Measurements from ENCODE around the gene TNFAIP3.
A peak's percentile ranks its signal among the peaks of the same experiment; 100 is the strongest.
"Not testable (repeated sequence)": the region's sequence is repeated elsewhere in the genome, so short reads cannot be mapped to it uniquely, and the experiment has no call there.

TNFAIP3 gene

GRCh38 chr6:137866914-137867684 is at the start of gene TNFAIP3:
Gene TNFAIP3 (plus strand): TSS chr6:137867259. CDS start chr6:137871228, 3,969 bp downstream.
- DNase-seq: peak; percentile 92

DNA sequence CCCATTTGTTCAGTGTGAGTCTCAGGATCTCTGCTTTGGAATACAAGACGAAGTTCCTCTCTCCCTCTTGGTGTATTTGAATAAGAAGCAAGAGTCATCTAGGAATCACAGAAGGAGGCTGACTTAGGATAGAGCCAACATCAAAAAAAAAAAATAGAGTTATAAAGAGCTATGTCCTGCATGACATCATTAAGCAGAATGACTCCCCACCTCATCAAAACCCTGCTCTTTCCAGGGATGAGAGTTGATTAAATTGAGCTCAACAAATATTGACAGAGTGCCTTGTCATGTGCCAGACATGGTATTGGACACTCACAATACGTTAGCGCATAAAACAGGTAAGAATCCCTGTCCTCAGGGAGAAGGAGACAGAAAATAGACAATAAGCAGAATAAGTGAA is 48.6 kb upstream of the TNFAIP3 start:
- DNase-seq: no peak

- DNase-seq: no peak
Observed at GRCh38 chr6:137819740-137820139, 47.3 kb upstream of the TNFAIP3 start.

DNA sequence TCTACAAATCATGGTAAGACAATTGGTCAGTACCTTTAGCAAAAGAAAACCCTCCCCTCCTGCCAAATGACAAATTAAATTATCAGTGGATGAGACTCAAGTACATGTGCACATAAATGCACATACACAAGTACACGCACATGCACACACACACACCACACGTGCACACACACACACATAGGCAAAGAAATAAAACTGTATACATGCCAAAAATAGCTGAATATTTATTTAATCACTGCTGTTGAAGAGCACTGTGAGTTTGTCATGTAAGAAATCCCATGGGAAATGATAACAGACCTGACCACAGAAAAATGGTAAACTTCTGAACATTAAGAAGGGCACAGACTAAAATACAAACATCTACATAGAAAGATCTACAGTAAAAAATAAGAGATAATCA is 46.6 kb upstream of the TNFAIP3 start:
- DNase-seq: no peak

DNA sequence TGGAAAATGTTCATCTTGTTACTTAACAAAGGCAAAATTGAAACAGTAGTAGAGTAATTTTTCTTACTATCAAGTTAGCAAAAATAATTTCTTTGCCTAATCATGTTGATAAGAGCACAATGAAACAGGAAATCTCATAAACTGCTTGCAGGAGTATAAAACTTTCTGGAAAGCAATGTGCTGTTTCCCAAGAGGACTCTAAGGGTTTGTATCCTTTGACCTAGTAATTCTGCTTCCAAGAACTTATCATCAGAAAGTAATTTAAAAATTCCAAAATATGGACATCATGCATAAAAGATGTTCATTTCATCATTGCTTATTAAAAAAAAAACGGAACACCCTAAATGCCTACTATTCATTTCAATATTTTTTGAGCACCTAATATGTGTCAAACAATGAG is 46.1 kb upstream of the TNFAIP3 start:
- DNase-seq: no peak

GRCh38 chr6:137821491-137821890 is 45.6 kb upstream of the TNFAIP3 start:
- DNase-seq: no peak

GRCh38 chr6:137823826-137824555 is 43.1 kb upstream of the TNFAIP3 start:
- peak; percentile 49 for DNase-seq

GRCh38 chr6:137824556-137824879 is 42.5 kb upstream of the TNFAIP3 start:
- DNase-seq: no peak

GRCh38 chr6:137824896-137825295 is 42.2 kb upstream of the TNFAIP3 start:
- no peak for DNase-seq

DNA sequence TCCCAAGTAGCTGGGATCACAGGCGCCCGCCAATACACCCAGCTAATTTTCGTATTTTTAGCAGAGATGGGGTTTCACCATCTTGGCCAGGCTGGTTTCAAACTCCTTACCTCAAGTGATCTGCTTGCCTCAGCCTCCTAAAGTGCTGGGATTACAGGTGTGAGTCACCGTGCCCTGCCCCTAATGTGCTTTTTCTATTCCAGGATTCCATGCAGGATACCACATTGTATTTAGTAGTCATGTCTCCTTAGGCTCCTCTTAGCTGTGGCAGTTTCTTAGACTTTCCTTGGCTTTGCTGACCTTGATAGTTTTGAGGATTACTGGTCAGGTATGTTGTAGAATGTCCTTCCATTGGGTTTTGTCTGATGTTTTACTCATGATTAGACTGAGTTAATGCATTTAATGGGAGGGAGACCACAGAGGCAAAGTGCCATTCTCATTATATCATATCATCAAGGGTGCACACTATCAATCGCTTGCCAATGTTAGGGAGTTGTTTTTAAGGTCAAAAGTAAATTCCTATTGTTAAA is 39.6 kb upstream of the TNFAIP3 start:
- DNase-seq: no peak

DNA sequence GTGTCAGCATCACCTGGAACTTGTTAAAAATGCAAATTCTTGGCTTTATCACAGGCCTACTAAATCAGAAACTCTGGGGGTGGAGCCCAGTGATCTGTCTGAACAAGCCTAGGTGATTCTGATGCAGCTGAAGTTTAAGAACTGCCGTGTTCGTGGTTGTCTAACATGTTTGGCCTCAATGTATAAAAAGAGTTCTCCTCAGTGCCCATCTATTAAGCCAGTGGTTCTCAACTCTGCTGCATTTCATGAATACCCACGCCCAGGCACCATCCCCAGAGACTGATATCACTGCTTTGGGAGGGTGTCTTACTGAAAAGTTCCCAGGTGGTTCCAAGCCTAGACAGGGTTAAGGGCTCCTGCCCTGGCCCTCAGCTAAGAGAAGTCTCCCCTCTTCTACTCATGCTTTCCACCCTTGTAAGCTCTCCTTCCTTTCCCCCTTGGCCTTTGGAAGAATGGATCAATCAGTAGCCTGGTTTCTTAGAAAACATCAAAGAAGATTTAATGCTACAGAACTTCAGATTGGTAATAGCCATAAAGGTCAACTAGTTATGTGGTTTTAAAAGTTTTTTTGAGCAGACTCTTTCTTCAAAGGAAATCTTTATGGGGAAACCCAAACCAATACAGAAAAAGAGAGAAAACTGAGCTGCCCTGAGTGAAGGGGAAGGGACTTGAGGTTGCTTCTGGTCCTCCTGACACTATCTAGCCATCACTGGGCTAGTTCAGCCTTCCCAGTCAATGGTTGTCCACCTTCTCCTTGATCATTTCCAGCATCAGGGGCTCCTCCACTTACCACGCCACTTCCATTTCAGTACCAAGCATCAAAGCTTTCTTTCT is 38.9 kb upstream of the TNFAIP3 start:
- DNase-seq: no peak

GRCh38 chr6:137829641-137830083 is 37.4 kb upstream of the TNFAIP3 start:
- DNase-seq: no peak

GRCh38 chr6:137830511-137830911 is 36.5 kb upstream of the TNFAIP3 start:
- DNase-seq: no peak

DNA sequence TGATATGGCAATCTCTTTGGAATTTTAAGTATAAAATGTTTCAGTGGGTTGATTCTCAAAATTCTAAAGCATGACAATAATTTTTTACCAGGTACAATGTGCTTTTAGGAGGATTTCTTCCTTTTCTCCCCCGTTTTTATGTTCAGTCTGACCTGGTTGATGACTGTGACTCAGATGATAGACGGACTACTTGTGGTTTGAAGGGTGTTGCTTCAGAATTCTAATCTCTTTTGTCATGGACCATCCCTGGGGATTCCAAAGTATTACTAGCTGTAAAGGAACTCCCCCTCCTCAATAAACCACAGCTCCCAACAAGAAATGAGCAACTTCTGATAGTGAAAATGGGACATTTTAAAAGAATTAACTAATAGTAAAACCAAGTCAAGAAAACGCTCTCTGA is 34.9 kb upstream of the TNFAIP3 start:
- no peak for DNase-seq

GRCh38 chr6:137834508-137834907 is 32.6 kb upstream of the TNFAIP3 start:
- no peak for DNase-seq

DNA sequence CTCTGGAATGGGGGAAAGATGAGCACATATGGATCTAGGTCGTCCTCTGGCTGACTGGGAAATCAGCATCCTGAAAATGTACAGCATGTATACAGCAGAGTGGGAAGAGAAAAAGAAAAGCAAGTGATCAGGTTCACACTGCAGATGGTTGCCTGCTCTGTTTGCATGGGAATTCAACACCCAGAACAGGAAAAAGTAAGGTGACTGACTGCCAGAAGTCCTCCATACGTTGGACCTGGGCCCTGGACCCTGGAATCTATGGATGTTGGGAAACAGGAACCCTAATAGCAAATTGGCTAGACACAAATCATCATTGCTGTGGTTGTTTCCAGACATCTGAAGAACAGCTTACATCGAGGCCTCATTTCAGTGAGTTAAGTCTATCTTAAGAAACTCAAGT is 30.3 kb upstream of the TNFAIP3 start:
- DNase-seq: no peak

DNA sequence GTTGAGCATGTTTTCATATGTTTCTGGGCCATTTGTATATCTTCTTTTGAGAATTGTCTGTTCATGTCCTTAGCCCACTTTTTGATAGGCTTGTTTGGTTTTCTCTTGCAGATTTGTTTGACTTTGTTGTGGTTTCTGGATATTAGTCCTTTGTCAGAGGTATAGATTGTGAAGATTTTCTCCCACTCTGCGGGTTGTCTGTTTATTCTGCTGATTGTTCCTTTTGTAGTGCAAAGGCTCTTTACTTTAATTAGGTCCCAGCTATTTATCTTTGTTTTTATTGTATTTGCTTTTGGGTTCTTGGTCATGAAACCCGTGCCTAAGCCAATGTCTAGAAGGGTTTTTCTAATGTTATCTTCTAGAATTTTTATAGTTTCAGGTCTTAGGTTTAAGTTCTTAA is 29.0 kb upstream of the TNFAIP3 start:
- not testable (repeated sequence) for DNase-seq

DNA sequence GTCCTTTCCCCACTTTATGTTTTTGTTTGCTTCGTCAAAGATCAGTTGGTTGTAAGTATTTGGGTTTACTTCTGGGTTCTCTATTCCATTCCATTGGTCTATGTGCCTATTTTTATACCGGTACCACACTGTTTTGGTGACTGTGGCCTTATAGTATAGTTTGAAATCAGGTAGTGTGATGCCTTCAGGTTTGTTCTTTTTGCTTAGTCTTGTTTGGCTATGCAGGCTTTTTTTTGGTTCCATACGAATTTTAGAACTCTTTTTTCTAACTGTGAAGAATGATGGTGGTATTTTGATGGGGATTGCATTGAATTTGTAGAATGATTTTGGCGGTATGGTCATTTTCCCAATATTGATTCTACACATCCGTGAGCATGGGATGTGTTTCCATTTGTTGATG is 28.5 kb upstream of the TNFAIP3 start:
- not testable (repeated sequence) for DNase-seq

DNA sequence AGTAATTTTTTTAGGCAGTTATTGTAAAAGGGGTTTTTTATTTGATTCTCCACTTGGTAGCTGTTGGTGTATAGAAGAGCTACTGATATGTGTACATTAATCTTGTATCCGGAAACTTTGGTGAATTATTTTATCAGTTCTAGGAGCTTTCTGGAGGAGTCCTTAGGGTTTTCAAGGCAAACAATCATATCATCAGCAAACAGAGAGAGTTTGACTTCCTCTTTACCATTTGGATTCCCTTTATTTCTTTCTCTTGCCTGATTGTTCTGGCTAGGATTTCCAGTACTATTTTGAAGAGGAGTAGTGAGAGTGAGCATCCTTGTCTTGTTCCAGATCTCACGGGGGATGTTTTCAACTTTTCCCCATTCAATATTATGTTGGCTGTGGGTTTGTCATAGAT is 28.0 kb upstream of the TNFAIP3 start:
- no peak for DNase-seq

- no peak for DNase-seq
Observed at GRCh38 chr6:137840252-137840651, 26.8 kb upstream of the TNFAIP3 start.

- no peak for DNase-seq
Observed at GRCh38 chr6:137843211-137843610, 23.8 kb upstream of the TNFAIP3 start.

DNA sequence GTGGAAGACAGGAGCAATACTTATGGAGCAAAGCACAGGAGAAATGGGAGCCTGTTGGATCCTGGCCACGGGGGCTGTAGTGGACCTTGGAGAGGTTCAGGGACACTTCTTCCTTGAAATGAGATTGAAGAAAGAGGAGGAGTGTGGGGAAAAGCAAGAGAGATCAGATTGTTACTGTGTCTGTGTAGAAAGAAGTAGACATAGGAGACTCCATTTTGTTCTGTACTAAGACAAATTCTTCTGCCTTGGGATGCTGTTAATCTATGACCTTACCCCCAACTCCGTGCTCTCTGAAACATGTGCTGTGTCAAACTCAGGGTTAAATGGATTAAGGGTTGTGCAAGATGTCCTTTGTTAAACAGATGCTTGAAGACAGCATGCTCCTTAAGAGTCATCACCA is 22.7 kb upstream of the TNFAIP3 start:
- not testable (repeated sequence) for DNase-seq

DNA sequence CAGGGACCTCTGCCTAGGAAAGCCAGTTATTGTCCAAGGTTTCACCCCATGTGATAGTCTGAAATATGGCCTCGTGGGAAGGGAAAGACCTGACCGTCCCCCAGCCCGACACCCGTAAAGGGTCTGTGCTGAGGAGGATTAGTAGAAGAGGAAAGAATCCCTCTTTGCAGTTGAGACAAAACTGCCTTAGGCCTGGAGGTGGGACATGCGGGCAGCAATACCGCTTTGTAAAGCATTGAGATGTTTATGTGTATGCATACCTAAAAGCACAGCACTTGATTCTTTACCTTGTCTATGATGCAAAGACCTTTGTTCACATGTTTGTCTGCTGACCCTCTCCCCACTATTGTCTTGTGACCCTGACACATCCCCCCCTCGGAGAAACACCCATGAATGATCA is 22.3 kb upstream of the TNFAIP3 start:
- DNase-seq: not testable (repeated sequence)
